Tibial nerve (tissue), 4 donors: ENCODE data around the gene TNS3. TPM values are rescaled to one million over a fixed set of nuclear protein-coding genes. Genes with fewer than 3 reads are reported as not detected.

ENCODE experiments used
- DNase-seq, 2 donors: peaks; one replicate each; pipeline ENCODE4 v3.0.0-alpha.2; 2019; ENCODE audit warnings: low spot score in 2 of 2
- H3K27ac ChIP-seq, 4 donors: fragments of 200-600 bp; sonication (generic) in 3 of 4; one replicate each; pipeline ENCODE4 v1.5.1; 2017 to 2019; ENCODE audit warnings: mild to moderate bottlenecking in 1 of 4
- H3K27me3 ChIP-seq, 2 donors: fragments of 200-600 bp; sonication (generic) in 1 of 2; one replicate each; pipeline versions ENCODE4 v1.5.1 to v1.6.0; 2017 to 2019
- H3K36me3 ChIP-seq, 3 donors: fragments of 200-600 bp; sonication (generic); one replicate each; pipeline ENCODE4 v1.5.1; 2018 to 2019
- H3K4me1 ChIP-seq, 4 donors: fragments of 200-600 bp; sonication (generic) in 3 of 4; one replicate each; pipeline ENCODE4 v1.5.1; 2017 to 2019
- H3K4me3 ChIP-seq, 4 donors: fragments of 200-600 bp; sonication (generic) in 3 of 4; one replicate each; pipeline ENCODE4 v1.5.1; 2017 to 2019; ENCODE audit warnings: mild to moderate bottlenecking in 1 of 4, moderate library complexity in 1 of 4
- H3K9me3 ChIP-seq, 4 donors: fragments of 200-600 bp; sonication (generic) in 3 of 4; one replicate each; pipeline ENCODE4 v1.5.1; 2017 to 2019
- CTCF ChIP-seq, 5 experiments: fragments of 200-600 bp in 3 of 5; fragments of 450-650 bp in 2 of 5; sonication (generic) in 3 of 5; IDR thresholded peaks; one replicate each; pipeline ENCODE4 v1.5.1; 2016 to 2019; ENCODE audit warnings: antibody characterized with exemption in 5 of 5, mild to moderate bottlenecking in 3 of 5, moderate library complexity in 2 of 5
- EP300 ChIP-seq, 2 donors: sonication (generic); formaldehyde crosslinking; IDR thresholded peaks; one replicate each; pipeline ENCODE4 v1.6.1; 2017; ENCODE audit warnings: antibody characterized with exemption in 2 of 2, mild to moderate bottlenecking in 1 of 2
- POLR2A ChIP-seq, 2 donors: fragments of 450-650 bp; IDR thresholded peaks; one replicate each; pipeline ENCODE4 v1.6.1; 2017; ENCODE audit warnings: antibody characterized with exemption in 2 of 2, mild to moderate bottlenecking in 2 of 2, moderate library complexity in 2 of 2
- WGBS, 2 donors: methylation state at CpG; one replicate each; pipeline ENCODE4 v1.1.5; 2018; 5-methylcytosine and 5-hydroxymethylcytosine counted together
- total RNA-seq, 4 donors: library from RNA; depleted of rRNA; stranded (reverse); fragments of >200 nt; gene quantifications; one replicate each; pipeline ENCODE4 v1.1.0, GENCODE V29; 2016

Gene TNS3
- total RNA-seq, 4 donors from 2014 or later: 118 to 142 (median 133) TPM

GRCh38 chr7:47517821-47518480 is 64.0 kb downstream of the TNS3 start:
- peak overlapping the region in 3 of 4 donors; percentile 19 to 73 (median 51) for H3K27ac ChIP-seq

GRCh38 chr7:47516985-47517600 is 64.8 kb downstream of the TNS3 start:
- peak in 1 of 2 donors; percentile 53 for DNase-seq
- WGBS, 2 donors: 59 to 68% methylated on average over 10 of the region's 10 CpGs
- H3K27me3 ChIP-seq: no peaks in the 10 kb centered on the region
- no peaks in the 10 kb centered on the region for H3K9me3 ChIP-seq
- H3K27ac ChIP-seq: peak overlapping the region in 1 of 4 donors; percentile 66
- TF ChIP-seq EP300 (IDR thresholded peaks at IDR 0.05) (no peak), CTCF (IDR thresholded peaks at IDR 0.05) (no peak), POLR2A (IDR thresholded peaks at IDR 0.05) (no peak)
- peaks cover 0 to 85% (median 41%) of the 10 kb centered on the region in 4 donors for H3K4me1 ChIP-seq
- no peak overlapping the region for H3K4me3 ChIP-seq
- peaks cover 0 to 6% (median 0%) of the 10 kb centered on the region in 3 donors for H3K36me3 ChIP-seq

More at GRCh38 chr7:47517821-47518480, 64.0 kb downstream of the TNS3 start:
- Histone ChIP-seq H3K4me1 (peaks cover 0 to 77% (median 38%) of the 10 kb centered on the region in 4 donors), H3K27me3 (no peaks in the 10 kb centered on the region), H3K9me3 (no peaks in the 10 kb centered on the region), H3K4me3 (no peak overlapping the region), H3K36me3 (peaks cover 0 to 13% (median 0%) of the 10 kb centered on the region in 3 donors)
- WGBS, 2 donors: 94 to 98% methylated on average over 10 of the region's 10 CpGs
- TF ChIP-seq CTCF (IDR thresholded peaks at IDR 0.05): no peak
- no peak for DNase-seq

GRCh38 chr7:47516386-47516785 is 65.5 kb downstream of the TNS3 start:
- Histone ChIP-seq H3K4me1 (peaks cover 0 to 85% (median 40%) of the 10 kb centered on the region in 4 donors), H3K4me3 (no peak overlapping the region), H3K27ac (peak overlapping the region in 1 of 4 donors; percentile 47), H3K36me3 (no peaks in the 10 kb centered on the region), H3K9me3 (no peaks in the 10 kb centered on the region), H3K27me3 (no peaks in the 10 kb centered on the region)
- TF ChIP-seq CTCF (IDR thresholded peaks at IDR 0.05): no peak
- TF ChIP-seq POLR2A (IDR thresholded peaks at IDR 0.05): no peak
- no peak for TF ChIP-seq EP300 (IDR thresholded peaks at IDR 0.05)
- no peak for DNase-seq
- 91 to 95% methylated on average over 6 of the region's 6 CpGs for WGBS, 2 donors

- peaks cover 0 to 78% (median 31%) of the 10 kb centered on the region in 4 donors for H3K4me1 ChIP-seq
- no peak overlapping the region for H3K27ac ChIP-seq
- TF ChIP-seq CTCF (IDR thresholded peaks at IDR 0.05): no peak
- TF ChIP-seq POLR2A (IDR thresholded peaks at IDR 0.05): no peak
- TF ChIP-seq EP300 (IDR thresholded peaks at IDR 0.05): no peak
Observed at GRCh38 chr7:47515305-47515834, 66.5 kb downstream of the TNS3 start.

GRCh38 chr7:47514818-47515217 is 67.1 kb downstream of the TNS3 start:
- Histone ChIP-seq H3K27ac (peak overlapping the region in 1 of 4 donors; percentile 62), H3K4me3 (no peak overlapping the region), H3K4me1 (peaks cover 0 to 78% (median 28%) of the 10 kb centered on the region in 4 donors), H3K27me3 (no peaks in the 10 kb centered on the region), H3K9me3 (no peaks in the 10 kb centered on the region), H3K36me3 (no peaks in the 10 kb centered on the region)
- TF ChIP-seq EP300 (IDR thresholded peaks at IDR 0.05) (no peak), POLR2A (IDR thresholded peaks at IDR 0.05) (no peak), CTCF (IDR thresholded peaks at IDR 0.05) (no peak)
- 85 to 92% methylated on average over 3 of the region's 3 CpGs for WGBS, 2 donors
- DNase-seq: no peak

More at GRCh38 chr7:47515305-47515834, 66.5 kb downstream of the TNS3 start:
- Histone ChIP-seq H3K27me3 (no peaks in the 10 kb centered on the region), H3K4me3 (no peak overlapping the region), H3K9me3 (no peaks in the 10 kb centered on the region), H3K36me3 (no peaks in the 10 kb centered on the region)
- no peak for DNase-seq
- 96 to 97% methylated on average over 7 of the region's 7 CpGs for WGBS, 2 donors
